ENCODE measurements around the gene INPP4A. TPM values are rescaled to one million over a fixed set of nuclear protein-coding genes. Genes with fewer than 3 reads are reported as not detected.

The INPP4A gene
- total RNA-seq, 1 experiment from 2014 or later = 11.2 TPM

DNA sequence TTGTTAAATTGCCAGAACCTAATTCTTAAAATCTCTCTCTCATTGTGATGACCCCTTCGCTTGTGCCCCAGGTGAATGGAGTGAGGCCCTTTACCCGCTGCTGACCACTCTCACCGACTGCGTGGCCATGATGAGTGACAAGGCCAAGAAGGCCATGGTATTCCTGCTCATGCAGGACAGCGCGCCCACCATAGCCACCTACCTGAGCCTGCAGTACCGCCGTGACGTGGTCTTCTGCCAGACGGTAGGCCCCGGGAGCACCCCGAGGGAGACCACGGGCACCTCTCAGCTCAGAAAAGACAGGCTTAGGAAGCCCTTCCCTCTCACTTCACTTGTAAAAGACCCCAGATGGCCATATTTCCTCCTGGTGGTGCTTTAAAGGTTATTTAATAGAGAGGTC is 118.7 kb downstream of the INPP4A start:
- no peak for DNase-seq (ENCODE audit: low spot score)

DNA sequence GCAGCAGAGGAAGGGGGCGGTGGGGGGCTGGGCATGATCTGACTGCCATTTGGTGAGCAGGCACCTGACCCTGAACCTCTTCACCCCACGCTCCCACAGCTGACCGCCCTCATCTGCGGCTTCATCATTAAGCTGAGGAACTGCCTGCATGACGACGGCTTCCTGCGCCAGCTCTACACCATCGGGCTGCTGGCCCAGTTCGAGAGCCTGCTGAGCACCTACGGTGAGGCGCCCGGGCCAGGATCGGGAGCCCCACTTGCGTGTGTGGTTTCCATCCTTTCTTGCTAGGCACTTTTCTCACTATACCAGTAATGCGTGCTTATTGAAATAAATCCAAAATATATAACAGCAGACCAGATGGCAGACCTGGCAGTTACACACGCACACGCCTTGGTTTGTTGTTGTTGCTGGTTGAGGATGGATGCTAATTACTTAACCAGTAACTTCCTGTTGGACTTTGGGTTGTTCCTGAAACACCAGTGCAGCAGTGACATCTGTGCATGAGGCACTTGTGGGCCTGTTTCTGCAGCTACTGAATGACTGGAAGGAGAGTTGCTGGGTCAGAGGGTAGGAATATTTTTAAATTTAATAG is 120.0 kb downstream of the INPP4A start:
- DNase-seq (ENCODE audit: low spot score) = no peak

DNA sequence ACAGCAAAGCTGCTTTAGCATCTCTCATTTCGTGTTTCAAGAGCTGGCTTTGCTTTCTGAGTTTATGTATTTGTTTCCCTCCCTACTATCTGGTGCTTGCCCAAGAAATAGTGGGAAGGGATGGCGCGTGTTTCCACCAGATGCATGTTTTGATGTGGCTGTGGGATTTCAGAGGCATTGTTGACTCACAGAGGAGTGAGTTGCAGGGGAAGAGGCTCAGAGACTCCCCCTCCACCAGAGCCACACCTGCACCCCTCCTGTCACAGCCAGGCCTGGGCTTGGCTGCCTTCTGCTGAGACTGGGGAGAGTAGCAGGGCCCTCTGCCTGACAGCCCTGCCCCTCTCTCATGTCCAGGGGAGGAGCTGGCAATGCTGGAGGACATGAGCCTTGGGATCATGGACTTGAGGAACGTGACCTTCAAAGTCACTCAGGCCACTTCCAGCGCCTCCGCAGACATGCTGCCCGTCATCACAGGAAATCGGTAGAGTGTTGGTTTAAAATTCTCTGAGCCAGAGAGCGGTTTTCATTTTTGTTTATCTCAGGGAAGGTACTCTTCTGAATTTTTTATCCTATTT is 120.7 kb downstream of the INPP4A start:
- no peak for DNase-seq (ENCODE audit: low spot score)

DNA sequence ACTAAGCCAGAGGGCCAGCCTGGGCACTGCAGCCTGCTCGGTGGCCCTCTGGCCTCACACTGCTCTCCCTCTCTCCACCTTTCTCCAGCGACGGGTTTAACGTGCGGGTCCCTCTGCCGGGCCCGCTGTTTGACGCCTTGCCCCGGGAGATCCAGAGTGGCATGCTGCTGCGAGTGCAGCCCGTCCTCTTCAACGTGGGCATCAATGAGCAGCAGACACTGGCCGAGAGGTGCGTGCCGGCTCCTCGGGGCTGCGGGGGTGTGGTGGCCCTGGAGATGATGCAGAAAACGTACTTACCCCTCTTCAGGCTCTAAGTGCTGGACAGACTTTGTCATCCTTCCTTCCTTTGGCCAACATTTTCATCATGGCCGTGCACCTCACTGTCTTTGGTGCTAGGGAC is 121.3 kb downstream of the INPP4A start:
- no peak for DNase-seq (ENCODE audit: low spot score)

DNA sequence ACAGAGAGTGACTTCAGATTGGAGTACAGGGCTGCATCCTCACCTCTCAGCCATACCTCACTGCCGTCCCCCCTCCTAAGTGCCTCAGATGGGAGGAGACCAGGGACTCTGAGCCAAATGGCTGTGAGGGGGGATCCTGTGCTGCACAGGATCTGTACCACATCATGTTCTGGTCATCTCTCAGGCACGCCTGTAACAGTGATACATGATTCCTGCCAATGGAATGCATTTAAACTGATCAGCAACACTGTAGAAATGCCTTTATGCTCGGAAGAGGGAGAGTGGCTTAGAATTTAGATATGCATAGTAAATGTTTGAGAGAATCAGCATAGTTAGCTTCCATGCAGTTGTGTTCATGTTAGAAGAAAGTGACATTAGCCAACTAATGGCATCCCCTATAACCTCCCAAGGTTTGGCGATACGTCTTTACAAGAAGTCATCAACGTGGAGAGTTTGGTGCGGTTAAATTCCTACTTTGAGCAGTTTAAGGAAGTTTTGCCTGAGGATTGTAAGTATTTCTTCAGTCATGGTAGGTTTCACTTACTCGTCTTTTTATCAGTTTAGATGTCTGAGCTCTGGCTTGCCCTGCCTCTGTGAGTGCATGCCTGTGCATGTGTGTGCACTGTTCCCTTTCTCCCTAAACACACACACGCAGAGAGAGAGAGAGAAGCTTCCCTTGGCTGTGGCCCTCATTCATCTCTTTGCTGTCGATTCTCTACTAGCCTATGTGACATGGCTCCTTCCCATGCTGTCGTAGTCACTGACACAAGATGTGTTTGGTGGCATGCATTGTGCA is 123.7 kb downstream of the INPP4A start:
- DNase-seq (ENCODE audit: low spot score) = no peak

DNA sequence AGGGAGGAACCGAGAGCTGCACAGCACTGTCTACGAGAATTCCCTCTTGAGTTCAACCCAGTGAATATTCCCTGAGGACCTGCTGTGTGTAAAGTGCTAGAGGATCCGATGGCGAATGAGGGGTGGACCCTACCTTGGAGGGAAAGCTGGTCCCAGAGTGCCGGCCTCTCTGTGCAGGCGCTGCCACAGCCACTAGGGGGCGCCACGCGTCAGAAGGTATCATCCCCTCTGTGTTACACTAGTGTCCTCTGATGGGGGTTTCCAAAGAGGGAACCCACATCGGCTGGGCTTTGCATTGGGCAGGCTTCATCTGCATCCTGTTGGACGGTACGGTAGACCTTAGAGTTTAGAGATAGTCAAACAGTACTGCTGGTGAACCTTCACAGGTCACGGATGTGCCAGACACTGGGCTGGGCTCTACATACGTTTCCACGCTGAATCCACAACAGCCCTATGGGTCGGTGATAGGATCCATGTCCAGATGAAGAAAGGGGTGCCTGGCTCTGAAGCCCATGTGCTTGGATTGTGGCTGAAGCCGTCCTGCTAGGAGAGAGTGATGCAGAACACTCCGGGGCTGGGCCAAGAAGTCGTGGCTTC is 124.6 kb downstream of the INPP4A start:
- DNase-seq (ENCODE audit: low spot score) = no peak

DNA sequence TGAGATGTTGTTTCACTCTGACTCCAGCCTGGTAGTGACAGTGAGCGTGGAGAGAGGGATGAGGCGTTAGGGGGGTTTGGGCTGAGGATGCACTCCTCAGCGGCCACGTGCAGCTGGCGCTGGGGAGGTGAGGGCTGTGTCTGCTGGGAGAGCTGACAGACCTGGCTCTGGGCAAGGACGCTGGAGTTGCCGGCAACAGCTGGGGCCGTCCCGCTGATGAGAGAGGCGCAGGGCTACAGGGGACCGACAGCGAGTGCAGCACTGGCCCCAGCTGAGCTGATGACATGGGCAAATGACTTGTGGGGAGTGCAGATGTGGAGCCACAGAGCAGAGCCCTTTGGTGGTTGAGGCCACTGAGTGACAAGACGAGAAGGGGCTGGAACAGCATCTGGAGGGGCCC is 125.3 kb downstream of the INPP4A start:
- DNase-seq (ENCODE audit: low spot score) = no peak

DNA sequence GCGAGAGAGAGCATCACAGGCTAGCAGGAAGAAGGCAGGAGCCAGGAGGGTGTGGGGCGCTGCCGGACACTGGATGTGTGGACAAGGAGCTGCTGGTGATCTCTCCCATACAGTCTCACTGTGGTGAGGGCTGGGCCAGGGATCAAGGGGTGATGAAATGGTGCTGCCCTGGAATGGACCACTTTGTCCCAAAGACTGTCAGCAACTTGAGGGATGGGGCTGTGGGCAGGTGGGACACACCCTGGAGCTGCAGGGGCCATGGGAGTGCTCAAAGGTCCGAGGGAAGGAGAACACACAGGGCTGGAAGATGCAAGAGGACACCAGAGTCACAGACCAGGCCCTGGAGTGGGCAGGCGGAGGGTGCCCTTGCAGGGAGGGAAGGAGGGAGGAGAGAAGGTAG is 125.7 kb downstream of the INPP4A start:
- no peak for DNase-seq (ENCODE audit: low spot score)

DNA sequence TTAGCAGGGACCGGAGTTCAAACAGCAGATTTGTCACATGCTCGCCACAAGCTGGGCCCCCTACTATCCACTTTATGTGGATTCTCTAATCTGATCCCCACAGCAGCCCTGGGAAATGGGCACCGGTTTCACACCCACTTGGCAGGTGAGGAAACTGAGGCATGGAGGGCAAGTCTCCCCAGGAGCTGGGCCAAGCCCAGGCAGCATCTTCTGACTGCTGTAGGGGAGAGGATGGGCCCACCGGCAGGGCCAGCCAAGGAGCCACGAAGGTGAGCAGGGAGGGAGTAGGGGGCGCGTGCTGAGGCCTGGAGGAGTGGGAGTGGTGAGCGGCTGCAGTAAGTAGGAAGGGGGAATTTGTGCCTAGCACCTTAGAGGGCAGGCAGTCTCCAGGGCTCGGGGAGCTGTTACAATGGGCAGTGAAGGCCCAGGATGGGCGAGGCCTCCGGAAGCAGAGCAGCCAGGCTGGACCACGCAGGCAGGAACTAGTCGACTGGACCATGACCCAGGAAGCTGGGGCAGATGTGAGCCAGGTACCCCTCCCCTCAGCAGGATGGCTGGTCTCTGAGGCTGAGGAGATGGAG is 126.6 kb downstream of the INPP4A start:
- no peak for DNase-seq (ENCODE audit: low spot score)

DNA sequence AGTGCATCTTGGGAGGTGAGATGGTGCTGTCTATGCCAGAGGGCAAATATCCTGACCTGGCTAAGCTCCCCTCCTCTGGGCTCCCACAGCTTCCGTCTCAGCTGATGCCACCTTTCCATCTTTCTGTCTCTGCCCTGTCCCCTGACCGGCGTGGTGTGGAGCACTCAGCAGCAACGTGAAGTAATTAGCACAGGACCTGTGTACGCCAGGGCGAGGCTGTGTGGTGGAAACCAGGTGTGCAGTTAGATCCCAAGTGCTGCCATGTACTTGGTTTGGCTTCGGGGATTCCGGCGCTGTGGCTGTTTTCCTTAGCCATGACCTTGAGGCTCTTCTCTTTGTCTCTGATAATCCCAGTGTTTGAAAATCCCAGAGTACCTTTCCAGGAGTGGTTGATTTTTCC is 127.1 kb downstream of the INPP4A start:
- DNase-seq (ENCODE audit: low spot score) = no peak

DNA sequence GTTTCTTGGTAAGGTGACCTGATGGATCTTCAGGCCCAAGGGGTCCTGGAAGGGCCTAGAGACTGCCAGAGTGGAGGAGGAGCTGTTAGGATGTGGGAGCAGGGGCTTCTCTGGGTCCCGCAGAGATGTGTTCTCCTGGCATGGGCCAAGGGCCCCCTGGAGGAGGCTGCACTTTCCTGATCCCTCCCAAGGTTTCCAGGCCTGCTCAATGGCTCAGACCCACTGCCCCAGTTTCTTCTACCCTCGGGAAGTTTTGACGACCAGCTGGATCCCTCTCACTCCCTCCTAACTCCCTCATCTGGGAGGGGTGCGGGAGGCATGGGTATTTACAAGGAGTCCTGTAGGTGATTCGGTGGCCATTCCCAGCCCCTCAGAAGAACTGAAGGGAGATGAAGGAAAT is 127.6 kb downstream of the INPP4A start:
- no peak for DNase-seq (ENCODE audit: low spot score)

DNA sequence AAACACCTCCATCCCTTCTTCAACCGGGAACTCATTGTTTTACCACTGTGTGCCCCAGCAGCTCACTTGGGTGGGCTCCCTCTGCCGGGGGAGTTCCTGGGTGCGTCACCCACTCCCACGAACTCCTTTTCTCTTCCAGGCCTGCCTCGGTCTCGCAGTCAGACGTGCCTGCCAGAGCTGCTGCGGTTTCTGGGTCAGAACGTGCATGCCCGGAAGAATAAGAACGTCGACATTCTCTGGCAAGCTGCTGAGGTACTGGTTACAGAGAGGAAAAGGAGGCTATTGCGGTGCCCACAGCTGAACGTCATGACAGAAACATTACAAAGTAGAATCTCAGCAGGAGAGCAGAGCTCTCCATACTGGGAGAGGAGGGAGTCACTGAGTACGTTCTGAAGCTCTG is 128.0 kb downstream of the INPP4A start:
- no peak for DNase-seq (ENCODE audit: low spot score)

DNA sequence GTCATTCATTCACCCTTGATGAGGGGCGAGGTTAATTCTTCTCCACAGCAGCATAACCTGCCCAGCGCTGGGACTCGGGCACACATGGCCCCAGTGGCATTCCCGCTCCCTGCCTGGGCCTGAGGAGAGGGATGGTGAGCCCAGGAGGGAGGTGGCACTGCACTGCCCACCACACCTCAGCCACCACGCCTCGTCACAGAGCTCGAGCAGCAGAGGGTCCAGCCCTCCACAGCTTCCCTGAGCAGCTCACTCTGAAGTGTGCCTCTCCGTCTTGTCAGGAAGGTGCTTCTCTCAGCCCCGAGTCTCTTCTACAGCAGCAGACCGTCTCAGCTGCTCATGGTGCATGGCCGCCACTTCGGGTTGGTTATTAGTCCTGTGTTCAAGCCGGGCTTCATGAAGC is 128.8 kb downstream of the INPP4A start:
- no peak for DNase-seq (ENCODE audit: low spot score)

DNA sequence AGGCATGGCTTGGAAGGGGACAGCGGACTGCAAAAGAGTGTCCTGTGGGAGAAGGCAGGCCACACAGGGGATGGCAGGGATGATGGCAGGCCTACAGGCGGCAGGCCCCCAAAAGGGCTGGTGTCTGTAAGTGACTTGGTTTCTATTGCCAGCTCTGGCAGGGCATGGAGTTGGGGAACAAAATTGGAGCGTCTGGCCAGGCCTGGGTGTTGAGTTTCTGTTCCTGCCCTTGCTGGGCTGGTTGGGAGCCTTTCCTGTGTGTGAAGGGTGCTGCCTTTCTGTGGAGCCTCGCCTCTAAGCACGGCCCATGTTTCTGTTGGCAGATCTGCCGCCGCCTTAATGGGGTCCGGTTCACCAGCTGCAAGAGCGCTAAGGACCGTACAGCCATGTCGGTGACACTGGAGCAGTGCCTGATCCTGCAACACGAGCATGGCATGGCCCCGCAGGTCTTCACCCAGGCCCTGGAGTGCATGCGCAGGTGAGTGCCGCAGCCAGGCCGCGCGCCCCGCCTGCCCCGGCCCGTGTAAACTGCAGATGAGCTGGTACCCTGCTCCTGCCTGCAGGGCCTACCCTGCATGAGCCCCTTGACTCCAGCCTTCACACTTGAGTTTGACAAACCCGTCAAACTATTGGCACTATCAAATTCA is 132.1 kb downstream of the INPP4A start:
- no peak for DNase-seq (ENCODE audit: low spot score)

DNA sequence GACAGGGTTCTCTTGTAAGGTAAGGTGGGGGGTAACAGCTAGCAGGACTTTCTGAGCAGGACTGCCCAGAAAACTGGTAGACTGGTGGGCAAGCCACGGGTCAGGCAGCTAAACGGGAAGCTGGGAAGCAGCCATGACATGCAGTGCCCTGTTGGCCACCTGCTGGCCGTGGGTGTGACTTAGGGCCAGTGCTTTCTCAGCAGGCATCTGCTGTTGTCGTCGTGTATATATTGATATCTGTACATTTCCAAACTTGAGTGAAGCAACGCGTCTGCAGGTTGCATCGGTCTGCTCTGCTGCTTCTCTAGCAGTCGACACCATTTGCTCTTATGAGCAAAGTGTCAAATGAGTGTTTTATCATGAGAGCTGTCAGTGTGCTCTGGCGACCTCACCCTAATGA is 132.7 kb downstream of the INPP4A start:
- no peak for DNase-seq (ENCODE audit: low spot score)

DNA sequence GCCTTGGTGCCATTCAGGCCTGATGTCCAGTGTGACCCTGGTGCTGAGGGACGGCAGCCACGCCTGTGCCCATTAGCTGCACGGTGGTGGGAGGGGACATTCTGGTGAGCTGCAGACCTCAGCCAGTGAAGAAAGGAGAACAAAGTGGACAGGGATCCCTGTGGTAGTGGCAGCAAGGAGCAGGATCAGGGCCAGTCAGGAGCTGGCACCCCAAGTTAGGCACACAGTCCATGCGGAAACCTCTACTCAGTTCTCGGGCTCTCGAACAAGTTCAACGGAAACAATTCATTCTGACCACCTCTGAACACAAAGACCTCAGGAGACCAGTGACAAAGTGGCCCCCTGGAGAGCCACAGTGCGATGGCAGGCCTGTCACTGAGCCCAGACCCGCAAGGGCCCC is 133.6 kb downstream of the INPP4A start:
- no peak for DNase-seq (ENCODE audit: low spot score)

DNA sequence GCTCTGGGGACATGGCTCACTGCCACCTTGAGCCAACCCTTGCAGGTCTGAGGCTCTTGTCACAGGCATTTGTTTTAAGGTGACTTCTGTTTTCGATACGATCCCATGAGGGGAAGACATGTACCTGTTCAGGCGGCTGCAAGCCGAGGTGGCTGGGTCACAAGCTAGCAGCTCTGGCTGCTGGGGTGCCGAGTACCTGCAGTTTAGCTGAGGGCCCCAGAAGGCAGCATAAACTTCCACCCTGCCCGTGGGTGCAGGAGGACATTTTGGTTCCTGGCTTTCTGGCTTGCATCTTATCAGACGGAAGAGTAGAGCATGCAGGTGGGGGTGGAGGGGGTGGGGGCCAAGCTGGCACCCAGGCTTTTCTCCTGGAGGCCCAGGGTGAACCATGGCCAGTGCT is 135.3 kb downstream of the INPP4A start:
- DNase-seq (ENCODE audit: low spot score) = no peak

DNA sequence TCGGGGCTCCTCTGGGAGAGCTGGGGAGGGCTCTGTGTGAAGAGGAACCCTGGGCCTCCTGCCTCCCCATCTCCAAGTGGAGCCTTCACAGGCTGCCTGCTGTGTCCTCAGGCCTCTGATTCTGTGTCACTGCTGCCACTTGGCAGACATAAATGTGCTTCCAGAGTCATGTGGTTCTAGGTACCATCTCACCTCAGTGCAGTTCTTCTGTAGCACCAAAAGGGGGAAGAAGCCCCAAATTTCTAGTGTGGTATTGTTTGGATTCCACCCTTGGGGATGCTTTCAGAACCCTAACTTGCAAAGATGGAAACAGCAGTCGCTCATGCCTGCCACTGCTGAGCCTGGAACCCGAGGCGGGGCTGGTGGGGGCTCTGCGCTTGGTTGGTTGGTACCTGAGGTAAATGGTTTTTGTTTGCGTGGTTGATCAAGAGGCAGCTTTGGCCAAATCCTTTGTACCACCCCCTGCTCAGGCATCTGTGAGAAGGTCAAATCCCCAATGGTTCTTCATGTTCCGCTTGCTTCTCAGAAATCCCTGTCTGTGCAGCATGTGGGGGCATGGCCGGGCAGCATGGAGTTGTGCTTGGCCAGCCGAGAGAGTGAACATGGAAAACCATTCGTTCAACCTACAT is 136.1 kb downstream of the INPP4A start:
- no peak for DNase-seq (ENCODE audit: low spot score)

DNA sequence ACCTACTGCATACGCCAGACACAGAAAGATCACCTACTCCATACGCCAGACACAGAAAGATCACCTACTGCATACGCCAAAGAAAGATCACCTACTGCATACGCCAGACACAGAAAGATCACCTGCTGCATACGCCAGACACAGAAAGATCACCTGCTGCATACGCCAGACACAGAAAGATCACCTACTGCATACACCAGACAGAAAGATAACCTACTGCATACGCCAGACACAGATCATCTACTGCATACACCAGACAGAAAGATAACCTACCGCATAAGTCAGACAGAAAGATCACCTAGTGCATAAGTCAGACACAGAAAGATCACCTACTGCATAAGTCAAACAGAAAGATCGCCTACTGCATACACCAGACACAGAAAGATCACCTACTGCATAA is 137.9 kb downstream of the INPP4A start:
- DNase-seq (ENCODE audit: low spot score) = no peak

DNA sequence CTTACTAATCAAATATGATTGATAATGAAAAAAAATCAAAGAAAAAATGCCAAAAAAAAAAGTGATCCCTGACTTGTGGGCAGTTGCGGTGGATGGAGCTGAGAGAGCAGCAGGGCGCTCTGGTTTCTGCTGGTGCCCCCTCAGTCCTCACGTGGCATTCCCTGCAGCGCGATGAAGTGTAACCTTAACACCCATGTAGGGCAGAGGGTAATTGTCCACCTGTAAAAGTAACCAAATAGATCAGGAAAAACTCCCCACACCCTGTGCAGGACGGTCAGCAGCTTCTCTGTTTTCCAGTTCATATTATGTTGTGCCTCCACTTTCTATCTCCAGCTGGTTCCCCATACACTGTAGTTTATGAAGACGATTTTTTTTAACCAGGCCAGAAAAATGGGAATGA is 138.6 kb downstream of the INPP4A start:
- DNase-seq (ENCODE audit: low spot score) = no peak

DNA sequence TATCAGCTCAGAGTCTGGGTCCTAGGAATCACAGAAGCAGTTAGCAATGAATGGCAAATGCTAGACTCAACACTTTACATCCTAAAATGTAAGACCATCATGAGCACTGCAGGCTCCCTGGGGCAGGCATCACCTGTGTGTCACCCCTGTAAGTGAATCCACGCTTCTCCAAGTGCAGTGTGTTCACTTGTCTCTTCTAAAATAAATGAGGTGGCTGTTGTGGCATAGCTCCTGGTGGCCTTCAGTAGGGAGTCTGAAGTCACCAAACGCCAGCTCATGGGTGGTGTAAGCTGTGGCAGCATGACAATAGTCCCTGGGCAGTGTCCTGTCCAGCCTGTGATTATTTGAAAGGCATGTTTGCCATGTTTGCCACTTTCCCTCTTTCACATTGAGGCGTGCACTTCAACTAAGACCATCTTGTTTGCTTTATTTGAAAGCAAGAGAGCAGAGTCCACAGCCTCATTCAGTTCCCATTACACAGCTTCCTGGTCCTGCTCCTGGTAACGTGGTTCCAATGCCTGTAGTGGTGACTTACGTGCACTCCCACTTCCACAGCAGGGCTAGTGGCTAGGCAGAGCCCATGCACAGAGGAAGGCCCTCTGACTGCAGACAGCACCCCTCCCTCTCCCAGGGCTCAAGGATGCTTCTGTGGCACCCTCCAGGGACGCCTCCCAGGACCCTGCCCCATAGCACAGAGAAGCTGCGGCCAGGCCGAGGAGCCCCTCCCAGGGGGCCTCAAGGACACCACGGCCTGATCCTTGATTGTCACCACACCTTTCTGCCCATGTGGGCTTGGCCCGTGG is 139.4 kb downstream of the INPP4A start:
- no peak for DNase-seq (ENCODE audit: low spot score)

All from H4 (cell line).